Activated CD8-positive, alpha-beta T cell treated with anti-CD3 and anti-CD28 coated beads for 36 hours (primary cell): ENCODE data around the gene GRB10. TPM values are rescaled to one million over a fixed set of nuclear protein-coding genes. Genes with fewer than 3 reads are reported as not detected.

ENCODE experiments used
- ATAC-seq: fragments of 200-7000 bp; cut with Tn5 transposase; one replicate; pipeline ENCODE4 v1.10.0; 2021; ENCODE audit warnings: mild to moderate bottlenecking, moderate library complexity
- CTCF ChIA-PET: fragments of 350-600 bp; sonication (Branson Sonifier 250); formaldehyde crosslinking; loops from one replicate; lab custom pipeline; 2021; ENCODE audit warnings: antibody characterized with exemption; lab: Charles Lee
- POLR2A ChIA-PET: fragments of 350-600 bp; sonication (Branson Sonifier 250); formaldehyde crosslinking; loops from one replicate; lab custom pipeline; 2021; ENCODE audit warnings: antibody characterized with exemption; lab: Charles Lee
- DNase-seq: peaks from one replicate; pipeline ENCODE4 v3.0.0-alpha.2; 2020
- H3K27ac Mint-ChIP-seq: one replicate; pipeline ENCODE4 v1.8.0; 2021; ENCODE audit warnings: mild to moderate bottlenecking, mixed read lengths
- H3K27me3 Mint-ChIP-seq: one replicate; pipeline ENCODE4 v1.8.0; 2021; ENCODE audit warnings: mixed read lengths
- H3K36me3 Mint-ChIP-seq: one replicate; pipeline ENCODE4 v1.8.0; 2021; ENCODE audit warnings: low read depth, mixed read lengths
- H3K4me1 Mint-ChIP-seq: one replicate; pipeline ENCODE4 v1.8.0; 2021; ENCODE audit warnings: low read depth, mixed read lengths
- H3K4me3 Mint-ChIP-seq: one replicate; pipeline ENCODE4 v1.8.0; 2021; ENCODE audit warnings: mild to moderate bottlenecking, moderate library complexity, mixed read lengths
- H3K9me3 Mint-ChIP-seq: one replicate; pipeline ENCODE4 v1.8.0; 2021; ENCODE audit warnings: mixed read lengths
- intact Hi-C: fragments of 100-400 bp; cut with micrococcal nuclease; formaldehyde crosslinking; loops from one replicate; pipeline ENCODE4 v1.10.0; 2022
- total RNA-seq, 2 experiments: library from RNA; stranded (reverse); gene quantifications; one replicate each; pipeline ENCODE4 v1.2.3, GENCODE V29; 2021
- TF ChIP-seq, protein P1 (sequence below): fragments of 200-600 bp; IDR thresholded peaks from one replicate; pipeline ENCODE4 v1.8.0; 2022; ENCODE audit warnings: antibody characterized with exemption, mild to moderate bottlenecking

Gene GRB10
- total RNA-seq, 2 experiments from 2014 or later: 5.6 to 6.9 TPM

DNA sequence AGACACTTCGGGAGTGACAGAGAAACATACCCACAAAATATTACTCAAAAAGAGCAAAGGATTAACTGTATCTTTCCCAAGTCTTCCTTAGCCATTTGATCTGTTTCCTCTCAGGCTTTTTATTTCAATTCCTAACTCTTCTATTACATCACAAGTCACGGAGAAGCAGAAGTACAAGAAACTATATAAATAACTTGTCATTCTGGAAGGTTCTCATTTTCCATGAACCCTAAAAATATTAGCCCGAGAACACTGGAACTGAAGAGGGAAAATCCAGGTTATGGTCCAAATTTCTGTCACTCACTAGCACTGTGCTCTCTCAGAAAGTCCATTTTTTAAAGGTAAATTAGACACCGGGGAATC lies 98.0 kb downstream of the GRB10 start:
- intact Hi-C loops: no loop called here
- ATAC-seq (no peak), DNase-seq (no peak)
- H3K9me3 Mint-ChIP-seq: no peaks in the 10 kb centered on the region
- H3K4me1 Mint-ChIP-seq: no peaks in the 10 kb centered on the region
- ChIA-PET CTCF (interaction anchor here (1.1 kb wide), 1 partner anchor 477 kb away, joined by 4 read pairs; no protein-coding TSS in a partner anchor), POLR2A (interaction anchor here (1.0 kb wide), 1 partner anchor 25 kb away, joined by 3 read pairs; no protein-coding TSS in a partner anchor)
- no peak overlapping the region for H3K27ac Mint-ChIP-seq
- TF ChIP-seq, protein P1, sequence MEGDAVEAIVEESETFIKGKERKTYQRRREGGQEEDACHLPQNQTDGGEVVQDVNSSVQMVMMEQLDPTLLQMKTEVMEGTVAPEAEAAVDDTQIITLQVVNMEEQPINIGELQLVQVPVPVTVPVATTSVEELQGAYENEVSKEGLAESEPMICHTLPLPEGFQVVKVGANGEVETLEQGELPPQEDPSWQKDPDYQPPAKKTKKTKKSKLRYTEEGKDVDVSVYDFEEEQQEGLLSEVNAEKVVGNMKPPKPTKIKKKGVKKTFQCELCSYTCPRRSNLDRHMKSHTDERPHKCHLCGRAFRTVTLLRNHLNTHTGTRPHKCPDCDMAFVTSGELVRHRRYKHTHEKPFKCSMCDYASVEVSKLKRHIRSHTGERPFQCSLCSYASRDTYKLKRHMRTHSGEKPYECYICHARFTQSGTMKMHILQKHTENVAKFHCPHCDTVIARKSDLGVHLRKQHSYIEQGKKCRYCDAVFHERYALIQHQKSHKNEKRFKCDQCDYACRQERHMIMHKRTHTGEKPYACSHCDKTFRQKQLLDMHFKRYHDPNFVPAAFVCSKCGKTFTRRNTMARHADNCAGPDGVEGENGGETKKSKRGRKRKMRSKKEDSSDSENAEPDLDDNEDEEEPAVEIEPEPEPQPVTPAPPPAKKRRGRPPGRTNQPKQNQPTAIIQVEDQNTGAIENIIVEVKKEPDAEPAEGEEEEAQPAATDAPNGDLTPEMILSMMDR: no peak
- H3K4me3 Mint-ChIP-seq: no peak overlapping the region
- H3K27me3 Mint-ChIP-seq: peaks cover 1% of the 10 kb centered on the region
- no peaks in the 10 kb centered on the region for H3K36me3 Mint-ChIP-seq

- Mint-ChIP-seq H3K27ac (no peak overlapping the region), H3K9me3 (no peaks in the 10 kb centered on the region), H3K36me3 (no peaks in the 10 kb centered on the region), H3K27me3 (peaks cover 4% of the 10 kb centered on the region), H3K4me1 (peaks cover under 1% of the 10 kb centered on the region), H3K4me3 (no peak overlapping the region)
- intact Hi-C loops: no loop called here
- ChIA-PET POLR2A (no interaction called here), CTCF (no interaction called here)
- ATAC-seq (no peak), DNase-seq (no peak)
- TF ChIP-seq, protein P1: no peak
Observed at GRCh38 chr7:50684011-50684712, 98.5 kb downstream of the GRB10 start.

DNA sequence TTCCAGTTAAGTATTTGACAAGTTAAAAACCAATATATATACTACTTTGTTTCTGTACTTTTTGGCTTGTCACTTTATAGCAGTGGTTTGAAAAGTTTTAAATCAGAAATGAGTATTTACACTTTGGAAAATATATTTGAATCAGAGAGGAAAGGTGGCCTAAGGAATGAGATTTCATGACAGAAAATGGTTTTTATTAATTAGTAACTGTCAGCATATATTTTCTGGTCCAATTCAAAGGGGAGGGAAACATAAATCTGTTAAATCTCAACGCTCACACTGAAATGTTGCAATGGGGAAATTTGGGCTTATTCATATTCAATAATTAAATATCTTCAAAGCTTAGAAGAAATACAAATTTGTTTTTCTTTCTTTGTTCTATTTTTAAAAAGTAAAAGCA lies 100.1 kb downstream of the GRB10 start:
- no peak for DNase-seq
- CTCF ChIA-PET: no interaction called here
- Mint-ChIP-seq H3K27ac (no peak overlapping the region), H3K9me3 (no peaks in the 10 kb centered on the region), H3K4me3 (no peak overlapping the region), H3K36me3 (no peaks in the 10 kb centered on the region), H3K27me3 (peaks cover 4% of the 10 kb centered on the region), H3K4me1 (peaks cover 2% of the 10 kb centered on the region)
- TF ChIP-seq, protein P1: no peak
- POLR2A ChIA-PET: no interaction called here
- ATAC-seq: no peak
- intact Hi-C loops: no loop called here

GRCh38 chr7:50682079-50682478 lies 100.6 kb downstream of the GRB10 start:
- intact Hi-C loops: no loop called here
- no peaks in the 10 kb centered on the region for H3K9me3 Mint-ChIP-seq
- ChIA-PET POLR2A (no interaction called here), CTCF (no interaction called here)
- TF ChIP-seq, protein P1: no peak
- no peaks in the 10 kb centered on the region for H3K36me3 Mint-ChIP-seq
- ATAC-seq: no peak
- DNase-seq: no peak
- peaks cover 4% of the 10 kb centered on the region for H3K27me3 Mint-ChIP-seq
- H3K27ac Mint-ChIP-seq: no peak overlapping the region
- H3K4me3 Mint-ChIP-seq: no peak overlapping the region
- peaks cover 2% of the 10 kb centered on the region for H3K4me1 Mint-ChIP-seq

DNA sequence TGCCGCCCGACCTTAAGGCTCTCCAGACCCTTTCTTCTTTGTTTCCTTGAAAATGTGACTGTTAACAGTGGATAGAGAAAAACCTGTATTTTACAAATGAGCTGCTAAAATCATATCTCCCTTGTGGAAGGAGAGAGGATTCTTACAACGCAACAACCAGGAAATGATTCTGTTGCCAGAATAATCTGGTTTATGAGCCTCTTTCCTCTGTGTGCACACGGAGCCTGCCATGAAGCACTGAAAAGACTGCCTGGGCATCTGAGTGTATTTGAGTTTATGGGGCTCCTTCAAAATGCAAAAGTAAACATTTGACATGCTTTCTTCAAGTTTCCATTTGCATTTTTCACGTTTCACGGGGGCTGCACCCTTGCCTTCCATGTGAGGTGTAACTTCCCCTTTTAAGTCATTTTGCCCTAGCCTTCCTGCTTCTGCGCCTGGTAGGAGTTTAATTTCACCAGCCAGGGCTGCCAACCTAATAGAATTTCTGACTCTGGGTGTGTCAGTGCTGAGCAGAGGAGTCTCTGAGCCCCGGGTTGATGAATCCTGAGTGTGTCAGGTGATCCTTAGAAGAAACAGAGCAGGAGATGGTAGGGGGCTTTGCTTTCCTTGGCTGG lies 101.2 kb downstream of the GRB10 start:
- Mint-ChIP-seq H3K36me3 (no peaks in the 10 kb centered on the region), H3K4me3 (no peak overlapping the region), H3K9me3 (no peaks in the 10 kb centered on the region), H3K27me3 (peaks cover 4% of the 10 kb centered on the region), H3K27ac (no peak overlapping the region), H3K4me1 (peaks cover 2% of the 10 kb centered on the region)
- intact Hi-C loops: no loop called here
- DNase-seq: no peak
- ATAC-seq: no peak
- TF ChIP-seq, protein P1: no peak
- POLR2A ChIA-PET: no interaction called here
- CTCF ChIA-PET: interaction anchor here (3.8 kb wide), 1 partner anchor 214 kb away, joined by 50 read pairs; no protein-coding TSS in a partner anchor
